Activated T-cell treated with anti-CD3 and anti-CD28 coated beads for 48 hours (primary cell): ENCODE measurements around the gene CXCL12.

Experiments
- DNase-seq: peaks from one replicate; pipeline ENCODE4 v3.0.0-alpha.2; 2020; ENCODE audit warnings: low read depth

CXCL12 gene

DNA sequence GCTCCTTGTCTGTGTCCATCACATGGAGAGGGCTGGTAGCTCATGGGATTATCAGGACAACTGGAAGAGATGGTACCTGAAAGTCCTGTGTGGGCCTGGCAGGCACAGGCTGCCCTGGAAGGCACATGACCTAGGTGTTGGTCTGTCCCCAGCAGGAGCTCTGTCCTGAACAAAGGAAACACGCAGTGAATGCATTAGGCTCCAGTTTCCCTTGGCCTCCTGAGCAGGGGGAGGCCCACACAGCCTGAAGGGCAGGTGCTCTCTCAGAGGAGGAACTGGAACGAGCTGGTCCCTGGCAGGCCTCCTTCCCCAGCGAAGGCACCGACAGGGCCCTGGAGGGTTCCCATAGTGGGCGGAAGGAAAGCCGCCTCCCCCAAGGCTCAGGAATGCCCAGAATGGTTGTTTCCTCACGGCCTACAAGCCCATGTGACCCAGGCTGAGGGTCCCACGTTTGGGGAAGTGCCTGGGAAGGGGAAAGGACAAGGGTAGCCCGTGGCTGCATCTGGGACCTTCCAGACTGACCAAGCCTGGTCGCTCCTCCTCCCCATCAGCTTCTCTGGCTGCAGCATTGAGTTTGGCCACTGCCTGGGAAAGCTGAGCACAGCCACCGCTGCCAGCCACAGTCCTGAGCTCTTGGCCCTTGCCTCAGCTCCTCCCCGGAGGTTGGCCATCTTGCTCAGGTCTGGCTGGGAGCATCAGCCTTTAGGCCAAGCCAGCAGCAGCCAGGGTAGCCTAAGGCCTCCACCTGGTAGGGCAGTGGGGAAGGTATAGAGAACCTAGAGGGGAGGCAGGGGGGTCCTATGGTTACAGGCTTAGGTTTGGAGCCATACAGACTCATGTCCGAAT is 21.8 kb downstream of the CXCL12 start:
- no peak for DNase-seq

DNA sequence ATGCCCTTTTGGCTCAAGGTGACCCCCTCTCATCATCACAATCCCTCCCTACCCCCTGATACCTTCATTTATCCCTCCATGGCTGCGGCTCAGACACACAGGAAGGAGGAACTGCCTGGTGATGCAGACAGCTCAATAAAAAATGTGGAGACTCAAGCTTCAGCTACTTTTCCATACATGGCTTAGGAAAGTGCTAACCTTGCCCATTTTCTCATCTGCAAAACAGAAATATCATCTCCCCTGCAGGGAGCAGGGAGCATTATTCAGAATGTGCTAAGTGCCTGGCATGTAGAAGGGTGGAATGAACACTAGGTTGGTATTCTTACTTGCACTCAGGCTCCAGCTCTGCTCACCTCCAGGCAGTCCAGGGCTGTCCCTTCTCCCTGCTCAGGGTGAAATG is 23.8 kb downstream of the CXCL12 start:
- no peak for DNase-seq

DNA sequence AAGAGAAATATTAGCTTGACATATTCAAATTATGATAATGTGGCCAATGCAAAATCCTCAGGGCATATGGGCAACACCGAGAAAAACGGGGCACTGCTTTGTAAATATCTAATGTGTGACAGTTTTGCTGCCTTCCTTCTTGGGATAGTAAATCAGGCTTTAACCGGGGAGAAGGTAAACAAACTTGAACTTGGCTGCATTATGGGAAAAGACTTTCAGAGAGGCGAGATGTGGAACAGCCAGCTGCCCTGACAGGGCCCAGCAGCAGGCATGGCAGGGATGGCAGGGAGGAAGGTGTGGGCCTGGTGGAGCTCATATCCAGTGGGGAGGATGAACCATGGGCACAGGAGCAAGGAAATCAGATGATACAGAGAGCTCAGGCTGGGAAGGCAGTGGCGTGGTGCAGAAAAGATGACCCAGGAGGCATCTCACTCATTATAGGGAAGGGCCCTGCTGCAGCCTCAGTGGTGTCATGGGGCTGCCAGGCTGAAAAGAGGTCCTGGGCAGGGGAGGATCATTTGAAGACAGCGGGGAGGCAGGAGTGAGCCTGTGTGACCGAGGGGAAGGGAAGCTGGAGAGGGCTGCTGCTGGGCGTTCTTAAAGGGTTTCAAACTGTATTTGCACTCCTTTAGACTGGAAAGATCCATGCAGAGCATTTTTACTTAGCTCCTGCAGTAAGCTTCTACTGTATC is 26.7 kb downstream of the CXCL12 start:
- no peak for DNase-seq

DNA sequence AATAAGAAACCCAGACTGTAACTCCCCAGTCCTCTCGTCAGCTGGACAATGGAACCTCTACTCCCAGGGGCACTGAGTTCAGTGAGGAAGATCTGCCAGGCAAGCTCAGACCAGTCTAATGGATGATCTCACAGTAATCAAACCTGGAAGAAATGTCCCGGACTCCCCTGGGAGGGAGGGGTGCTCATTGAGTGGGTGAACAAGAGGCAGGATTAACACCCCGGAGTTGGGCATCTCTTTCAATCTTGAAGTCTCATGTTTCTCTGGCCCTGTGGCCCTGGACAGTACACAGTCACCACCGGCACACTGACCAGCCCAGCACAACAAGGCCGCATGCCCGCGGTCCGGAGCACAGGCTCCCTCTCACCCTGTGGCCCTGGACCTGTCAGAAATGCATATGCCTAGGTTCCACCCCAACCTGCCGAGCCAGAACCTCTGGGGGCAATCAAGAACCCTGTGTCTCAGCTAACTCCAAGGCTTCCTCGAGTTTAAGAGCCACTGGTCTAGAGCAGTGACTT is 27.8 kb downstream of the CXCL12 start:
- no peak for DNase-seq

DNA sequence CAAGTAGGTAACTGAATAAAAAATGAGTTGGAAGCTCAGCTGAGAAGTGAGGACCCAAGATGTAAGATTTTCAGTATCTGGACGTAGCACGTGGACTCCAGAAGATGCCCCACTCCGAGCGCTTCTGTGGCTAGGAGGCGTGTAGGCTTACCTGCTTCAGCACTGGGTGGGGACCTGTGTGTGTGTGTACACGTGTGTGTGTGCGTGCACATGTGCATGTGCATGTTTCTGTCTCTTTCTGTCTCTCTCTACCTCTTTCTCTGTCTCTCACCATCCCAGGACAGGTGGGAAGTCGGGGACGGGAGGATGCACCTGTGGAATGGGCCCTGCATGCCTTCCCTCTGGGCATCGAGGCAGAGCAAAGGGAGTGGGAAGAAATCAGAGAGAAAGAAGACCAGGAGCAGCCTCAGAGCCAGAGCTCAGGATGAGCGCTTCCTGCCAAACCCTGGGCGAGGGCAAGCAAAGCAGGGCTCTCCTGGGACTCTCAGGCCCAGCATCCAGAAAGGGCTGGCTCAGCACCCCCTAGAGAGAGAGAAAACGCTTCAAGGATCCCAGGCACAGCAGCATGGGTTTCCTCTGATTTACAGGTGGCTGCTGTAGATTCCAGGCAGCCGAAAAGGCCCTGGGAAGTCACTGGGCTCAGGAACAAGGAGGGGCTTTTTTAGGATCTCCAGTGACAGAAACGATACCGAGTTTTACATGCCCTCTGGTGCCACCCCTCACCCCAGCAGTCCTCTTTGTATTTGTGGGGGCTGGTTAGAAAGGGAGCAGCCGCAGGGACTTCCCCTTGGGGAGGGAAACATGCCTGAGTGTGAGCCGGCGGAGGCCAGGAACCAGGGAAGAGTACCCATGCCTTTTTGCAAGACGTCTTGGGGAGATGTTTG is 28.5 kb downstream of the CXCL12 start:
- DNase-seq: no peak

DNA sequence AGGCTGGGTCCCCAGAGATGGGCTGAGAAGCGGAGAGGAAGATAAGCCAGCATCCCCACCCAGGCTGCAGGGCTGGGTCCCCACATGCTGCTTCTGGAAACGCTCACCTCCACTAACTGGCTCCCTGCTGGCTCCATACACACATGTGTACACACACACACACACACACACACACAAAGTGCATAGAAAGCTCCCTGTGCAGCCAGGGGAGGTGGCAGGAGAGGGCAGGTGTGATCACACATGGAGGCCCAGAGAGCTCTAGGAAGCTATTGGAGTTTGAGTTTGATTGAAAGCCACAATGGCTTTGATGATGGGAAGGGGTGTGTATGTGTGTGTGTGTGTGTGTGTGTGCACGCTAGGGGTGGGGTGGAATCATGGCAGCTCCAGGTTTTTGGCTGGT is 29.3 kb downstream of the CXCL12 start:
- DNase-seq: no peak

DNA sequence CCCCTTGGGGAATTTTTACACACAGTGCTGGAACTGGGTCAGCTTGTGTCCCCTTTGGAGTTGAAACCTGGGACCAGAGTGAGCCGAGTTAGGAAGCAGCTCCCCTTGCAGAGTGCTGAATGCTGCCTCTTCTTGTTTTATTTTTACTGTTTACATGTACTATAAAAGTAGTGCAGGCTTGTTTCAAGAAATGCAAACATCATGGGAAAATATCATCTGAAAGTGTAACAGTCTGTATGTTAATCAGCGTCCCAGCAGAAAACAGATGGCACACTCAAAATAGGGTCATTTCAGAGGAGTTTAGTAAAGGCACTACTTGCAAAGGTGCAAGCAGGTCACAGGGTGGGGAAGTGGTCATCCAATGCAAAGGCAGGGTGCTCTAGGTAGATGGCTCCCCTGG is 30.1 kb downstream of the CXCL12 start:
- no peak for DNase-seq

DNA sequence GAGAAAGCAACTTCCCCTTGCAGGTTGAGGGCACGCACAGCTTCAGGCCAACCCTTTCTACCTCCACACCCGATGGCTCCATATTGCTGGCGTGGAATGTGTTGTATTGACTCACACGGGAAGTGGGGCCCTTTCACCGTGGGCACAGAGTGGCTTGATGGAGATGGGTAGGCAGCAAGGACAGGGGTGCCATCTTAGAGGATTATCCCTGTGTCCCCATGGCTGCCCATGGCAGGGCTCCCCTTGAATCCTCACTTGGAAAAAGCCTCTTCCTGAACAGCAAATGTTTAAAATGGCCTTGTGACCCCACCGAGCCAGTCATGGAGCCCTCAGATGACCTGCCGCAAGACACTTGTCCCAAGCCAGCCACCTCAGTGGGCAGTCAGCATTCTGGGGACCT is 31.2 kb downstream of the CXCL12 start:
- DNase-seq: no peak

DNA sequence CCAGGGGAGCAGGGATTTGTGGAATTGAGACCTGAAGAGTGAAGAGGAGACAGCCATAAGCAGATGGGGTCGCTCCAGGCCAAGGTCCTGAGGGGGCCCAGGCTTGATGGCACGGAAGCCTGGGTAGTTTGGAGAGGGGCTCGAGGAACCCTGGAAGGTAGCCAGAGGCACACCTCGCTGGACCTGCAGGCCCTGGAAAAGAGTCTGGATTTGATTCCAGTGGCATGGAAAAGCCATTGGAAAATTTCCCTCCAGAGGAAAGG is 31.8 kb downstream of the CXCL12 start:
- DNase-seq: no peak

DNA sequence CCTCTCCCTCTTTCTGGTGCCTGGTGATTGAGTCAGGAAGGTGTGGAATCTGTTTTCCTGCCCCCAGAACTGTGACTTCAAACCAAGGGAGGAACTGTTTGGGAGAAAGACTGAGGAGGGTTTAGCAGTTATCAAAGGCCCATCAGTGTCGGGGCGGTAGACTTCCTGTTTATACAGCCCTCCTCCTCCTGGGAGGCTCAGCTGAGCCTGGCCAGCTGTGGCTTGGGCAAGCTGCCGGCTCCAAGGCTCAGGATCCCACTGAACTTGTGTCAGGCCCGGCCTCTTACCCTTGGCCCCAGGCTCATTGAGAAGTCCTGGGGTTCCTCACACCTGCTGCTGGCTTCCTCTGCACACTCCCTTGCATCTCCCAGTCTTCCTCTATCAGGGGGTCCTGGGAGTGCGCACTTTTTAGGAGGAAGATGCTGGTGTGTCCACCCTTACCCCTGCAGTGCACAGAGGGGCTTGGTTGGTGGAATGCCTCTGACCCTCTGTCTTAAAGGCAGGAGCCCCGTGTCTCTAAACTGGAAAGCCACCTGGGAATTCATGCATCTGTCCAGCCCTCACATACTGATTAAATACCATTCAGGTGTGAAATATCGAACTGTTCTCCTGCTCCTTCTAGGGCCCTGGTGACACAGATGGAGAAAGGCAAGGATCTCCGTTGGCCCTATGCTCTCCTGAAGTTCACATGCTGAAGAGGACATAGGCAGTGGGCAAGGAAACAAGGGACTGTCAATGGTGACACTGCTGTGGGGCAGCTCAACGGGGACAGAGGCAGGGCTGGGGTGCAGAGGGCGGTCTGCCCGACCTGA is 32.4 kb downstream of the CXCL12 start:
- no peak for DNase-seq

DNA sequence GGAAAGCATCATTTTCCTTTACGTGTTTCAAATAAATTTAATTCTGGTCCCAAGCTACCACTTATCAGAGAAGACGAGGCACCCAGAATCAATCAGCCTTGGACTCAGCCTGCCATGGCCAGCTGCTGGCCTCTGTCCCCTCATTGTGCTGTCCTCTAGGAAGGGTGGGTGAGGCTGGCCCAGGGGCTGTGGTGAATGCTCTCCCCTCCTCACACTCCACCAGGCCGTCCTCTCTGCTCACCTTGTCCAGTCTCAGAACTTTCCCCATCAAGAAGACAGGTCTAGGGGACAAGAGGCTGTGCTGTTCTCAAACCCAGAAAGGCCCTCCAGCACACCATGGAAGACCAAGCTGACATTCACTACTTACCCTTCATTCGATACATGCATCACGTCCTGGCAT is 36.4 kb downstream of the CXCL12 start:
- no peak for DNase-seq

DNA sequence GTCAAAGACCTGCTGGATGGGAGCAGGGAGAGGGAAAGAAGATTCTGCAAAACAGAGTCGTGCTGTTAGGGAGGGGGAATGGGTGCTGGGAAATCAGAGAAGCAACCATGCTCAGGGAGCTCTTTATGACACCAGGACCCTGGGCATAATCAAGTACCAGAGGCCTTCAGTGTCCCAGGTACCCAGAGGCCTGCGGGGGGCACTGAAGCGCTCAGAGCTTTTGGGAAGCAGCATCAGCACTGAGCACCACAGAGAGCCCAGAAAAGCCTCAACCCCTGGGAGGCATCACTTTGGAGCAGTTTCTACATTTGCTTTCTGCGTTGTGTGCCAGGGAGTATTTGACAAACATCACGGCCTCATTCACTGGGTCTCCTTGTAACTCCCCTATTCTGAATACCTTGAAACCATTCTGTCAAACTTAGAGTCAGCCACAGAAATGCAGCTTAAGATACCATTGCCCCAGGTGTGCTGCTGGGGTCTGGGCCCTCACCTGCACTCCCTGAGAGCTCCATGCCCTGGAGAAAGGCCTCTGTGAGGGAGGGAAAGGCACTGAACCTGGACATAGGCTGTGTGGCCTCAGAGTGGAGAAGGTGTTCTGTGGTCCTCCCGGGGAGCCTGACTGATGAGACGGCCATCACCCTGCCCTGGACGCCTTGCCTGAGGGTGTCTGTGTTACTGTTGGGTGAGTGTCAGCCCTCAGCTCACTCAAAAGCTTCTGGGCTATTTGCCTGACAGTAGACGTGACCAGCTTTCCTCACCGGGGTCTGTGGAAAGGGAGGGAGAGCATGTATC is 37.1 kb downstream of the CXCL12 start:
- no peak for DNase-seq

DNA sequence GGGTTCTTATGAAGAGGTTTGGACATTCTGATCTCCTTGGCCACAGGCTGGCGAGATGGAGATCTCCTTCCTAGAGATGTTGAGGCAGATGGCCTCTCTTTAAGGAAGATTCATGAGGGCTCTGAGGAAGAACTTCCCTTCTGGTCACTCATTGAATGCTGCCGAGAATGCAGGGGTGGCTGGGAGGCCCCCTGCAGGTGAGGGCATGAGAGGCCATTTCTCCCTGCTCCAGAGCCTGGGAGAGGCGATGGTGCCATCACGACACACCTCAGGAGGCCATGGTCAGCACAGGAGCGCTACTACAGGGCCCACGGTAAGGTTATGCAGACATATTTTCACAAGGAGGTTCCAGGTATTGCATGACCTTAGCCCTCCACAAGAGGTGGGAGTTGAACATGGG is 40.2 kb downstream of the CXCL12 start:
- no peak for DNase-seq

DNA sequence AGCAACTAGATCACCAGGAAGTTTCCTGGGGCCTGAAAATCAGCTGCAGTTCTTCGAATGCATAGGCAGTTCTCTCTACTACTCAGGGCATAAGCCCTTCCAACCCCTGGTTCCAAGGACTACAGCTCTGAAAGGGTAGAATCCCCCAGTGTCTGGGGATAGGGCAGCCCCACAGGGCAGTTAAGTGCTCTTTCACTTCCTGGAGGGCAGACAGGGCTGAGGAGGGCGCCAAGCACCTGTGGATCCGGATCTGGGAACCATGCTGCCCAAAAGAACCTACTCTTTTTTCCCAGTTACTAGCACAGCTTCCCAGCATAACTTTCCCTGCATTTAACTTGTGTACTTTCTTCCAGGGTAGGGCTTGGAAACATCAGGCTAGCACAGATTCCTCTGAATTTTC is 41.1 kb downstream of the CXCL12 start:
- no peak for DNase-seq

DNA sequence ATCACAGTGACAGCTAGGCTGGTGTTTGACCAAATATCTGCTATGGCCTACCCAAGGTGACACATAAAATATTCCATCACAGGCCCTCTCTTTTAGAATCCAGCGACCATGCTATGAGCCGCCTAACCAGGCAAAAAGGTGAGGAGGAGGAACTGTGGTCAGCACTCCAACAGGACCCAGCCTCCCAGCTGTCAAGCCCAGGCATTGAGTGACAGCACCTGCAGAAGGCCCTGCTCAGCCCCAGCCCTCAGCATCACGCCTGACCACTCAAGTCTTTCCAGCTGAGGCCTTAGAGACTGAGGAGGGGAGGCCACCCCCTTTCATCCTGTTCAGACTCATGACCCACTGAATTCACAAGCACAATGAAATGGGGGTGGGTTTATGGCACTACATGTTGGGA is 43.0 kb downstream of the CXCL12 start:
- no peak for DNase-seq

DNA sequence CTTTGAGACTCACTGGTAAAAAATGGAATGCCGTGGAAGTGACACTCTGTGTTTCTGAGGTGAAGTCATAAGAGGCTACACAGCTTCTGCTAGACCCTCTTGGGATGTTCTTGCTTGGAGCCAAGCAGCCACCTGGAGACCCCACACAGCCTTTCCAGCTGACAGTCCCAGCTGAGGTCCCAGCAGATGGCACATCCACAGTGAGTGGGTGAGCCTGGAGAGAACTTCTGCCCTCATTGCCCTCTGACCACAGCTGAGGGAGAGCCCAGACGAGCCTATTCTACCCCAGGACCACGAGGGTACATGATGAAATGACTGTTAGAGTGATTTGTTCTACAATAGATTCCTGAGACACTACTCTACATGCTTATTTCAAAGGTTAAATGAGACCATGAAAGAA is 44.3 kb downstream of the CXCL12 start:
- no peak for DNase-seq

DNA sequence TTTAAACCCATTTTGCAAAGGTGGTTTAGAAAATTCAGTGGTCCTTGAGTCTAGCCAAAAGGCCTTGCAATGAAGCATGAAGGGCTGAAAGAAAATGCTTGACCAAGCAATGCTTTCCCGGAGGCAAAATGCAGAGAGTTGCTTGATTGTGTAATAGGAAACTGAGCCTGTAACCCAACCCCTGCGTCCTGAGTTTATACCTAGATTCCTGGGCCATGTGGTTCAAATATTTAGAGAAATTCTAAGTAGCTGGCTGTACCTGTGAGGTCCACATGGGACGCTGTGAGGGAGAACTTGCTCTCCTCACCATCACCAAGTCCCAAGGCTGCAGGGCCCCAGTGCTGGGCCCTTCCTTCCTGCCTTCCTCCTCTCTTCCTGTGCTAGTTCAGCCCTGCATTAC is 45.7 kb downstream of the CXCL12 start:
- no peak for DNase-seq

DNA sequence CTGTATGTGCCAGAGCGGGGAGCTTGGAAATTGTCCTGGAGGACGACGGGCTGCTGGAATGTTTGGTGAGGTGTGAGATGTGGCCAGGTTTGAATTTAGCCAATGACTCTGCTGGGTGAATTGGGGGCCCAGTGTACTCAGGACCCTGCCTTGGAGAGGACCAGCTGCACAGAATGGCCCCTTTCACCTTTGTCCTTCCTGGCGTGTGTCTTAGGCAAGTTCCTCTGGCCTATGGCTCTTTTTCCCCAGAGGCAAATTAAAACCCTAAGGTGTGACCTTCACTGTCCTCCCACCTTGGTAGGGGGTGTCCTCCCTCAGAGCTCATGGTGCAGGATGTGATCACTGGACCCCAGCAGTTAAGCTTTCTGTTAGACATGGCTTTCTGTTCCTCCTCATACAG is 47.8 kb downstream of the CXCL12 start:
- no peak for DNase-seq

DNA sequence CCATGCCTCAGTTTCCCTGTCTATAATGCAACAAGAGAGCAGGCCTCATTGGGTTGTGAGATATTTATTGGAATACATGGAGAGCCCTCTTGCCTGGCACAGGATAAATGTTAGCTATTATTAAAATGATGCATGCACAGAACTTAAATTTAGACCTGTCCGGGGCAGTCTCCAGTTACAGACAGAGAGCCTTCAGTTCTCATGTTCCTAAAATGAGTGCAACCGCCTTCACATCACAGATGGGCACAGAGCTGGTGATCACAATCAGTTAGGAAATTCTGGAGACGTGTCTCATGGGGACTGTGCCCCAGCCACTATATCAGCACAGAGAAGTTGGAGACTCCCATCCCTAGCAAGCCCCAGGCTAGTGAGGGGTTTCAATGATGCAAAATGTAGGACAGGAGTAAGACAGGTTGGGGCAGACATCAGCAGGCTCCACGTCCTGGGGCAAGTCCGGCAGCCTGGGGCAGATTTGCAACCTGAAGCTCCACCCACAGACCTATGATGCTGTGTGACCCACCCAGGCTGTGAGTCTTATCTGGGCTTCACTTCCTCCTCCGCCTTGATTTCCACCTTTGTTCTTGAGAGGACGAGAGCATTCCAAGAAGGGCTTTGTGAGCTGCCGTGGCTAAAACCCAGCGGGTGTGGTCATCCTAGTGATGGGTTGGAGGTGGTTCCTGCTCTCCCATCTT is 49.4 kb downstream of the CXCL12 start:
- DNase-seq: no peak

DNA sequence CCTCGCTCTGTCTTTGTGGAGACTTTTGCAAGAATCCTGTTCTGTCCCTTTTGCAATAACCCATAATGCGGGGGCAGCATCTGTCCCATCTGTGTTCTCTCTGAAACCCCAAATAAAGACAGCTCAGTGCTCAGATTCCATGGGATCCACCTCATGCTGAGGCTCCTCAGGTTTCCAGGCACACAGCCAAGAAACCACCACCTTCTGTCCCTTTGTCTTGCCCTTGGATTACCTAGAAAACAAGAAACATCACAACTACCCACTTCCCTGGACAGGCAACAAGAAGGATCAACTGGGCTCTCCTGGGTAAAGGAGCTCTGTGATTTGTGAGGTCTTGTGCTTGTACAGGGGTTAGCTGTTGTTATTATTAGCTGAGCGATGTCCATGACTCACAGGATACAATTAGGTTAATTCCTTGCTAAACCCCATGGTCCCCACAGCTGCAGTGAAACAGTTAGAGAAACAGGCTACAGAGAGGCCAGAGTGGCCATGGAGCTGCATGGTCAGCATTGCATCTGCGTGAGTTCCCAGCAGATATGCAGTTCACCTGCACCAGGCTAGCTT is 50.2 kb downstream of the CXCL12 start:
- DNase-seq: no peak
